Lung (tissue), 12 donors: ENCODE data around the gene PDE2A. TPM values are rescaled to one million over a fixed set of nuclear protein-coding genes. Genes with fewer than 3 reads are reported as not detected.

ENCODE experiments used
- ATAC-seq: fragments of 200-7000 bp; cut with Tn5 transposase; one replicate; pipeline ENCODE4 v1.9.1; 2020; ENCODE audit warnings: moderate number of reproducible peaks; ENCODE audit not compliant: insufficient read depth, low FRiP score
- DNase-seq, 3 donors: peaks; one replicate each; pipeline ENCODE4 v3.0.0-alpha.2; 2013 to 2017
- H3K27ac ChIP-seq, 2 donors: one replicate each; pipeline ENCODE4 v1.5.1; 2013; ENCODE audit warnings: mild to moderate bottlenecking in 2 of 2, moderate library complexity in 2 of 2, control low read depth in 1 of 2, inconsistent platforms in 1 of 2, low read depth in 1 of 2, low read length in 1 of 2
- H3K27me3 ChIP-seq, 3 donors: one replicate each; pipeline ENCODE4 v1.5.1; 2013; ENCODE audit warnings: low read length in 2 of 3; ENCODE audit not compliant: control insufficient read depth in 3 of 3, insufficient read depth in 3 of 3
- H3K36me3 ChIP-seq, 4 donors: one replicate each; pipeline ENCODE4 v1.5.1; 2013; ENCODE audit warnings: low read length in 4 of 4, mild to moderate bottlenecking in 1 of 4, moderate library complexity in 1 of 4; ENCODE audit not compliant: control insufficient read depth in 4 of 4, insufficient read depth in 4 of 4
- H3K4me1 ChIP-seq, 5 donors: one replicate each; pipeline ENCODE4 v1.5.1; 2013; ENCODE audit warnings: low read length in 5 of 5, mild to moderate bottlenecking in 2 of 5, moderate library complexity in 1 of 5; ENCODE audit not compliant: control insufficient read depth in 5 of 5, insufficient read depth in 5 of 5
- H3K4me3 ChIP-seq: one replicate; pipeline ENCODE4 v1.5.1; 2013; ENCODE audit warnings: mild to moderate bottlenecking, control low read depth, moderate library complexity
- H3K9ac ChIP-seq, 2 donors: one replicate each; pipeline ENCODE4 v1.5.1; 2013; ENCODE audit warnings: low read length in 2 of 2, control low read depth in 1 of 2; ENCODE audit not compliant: insufficient read depth in 1 of 2
- H3K9me3 ChIP-seq, 4 donors: one replicate each; pipeline ENCODE4 v1.5.1; 2013; ENCODE audit warnings: low read length in 3 of 4, mild to moderate bottlenecking in 1 of 4, moderate library complexity in 1 of 4; ENCODE audit not compliant: control insufficient read depth in 4 of 4, insufficient read depth in 3 of 4
- WGBS, 2 donors: extraction: QIAGEN DNeasy Blood & Tissue Kit; methylation state at CpG; one replicate each; pipeline ENCODE4 v1.1.7; 2013; 5-methylcytosine and 5-hydroxymethylcytosine counted together
- polyA plus RNA-seq, 2 donors: library from polyadenylated mRNA; stranded (reverse); fragments of 200-250 nt; gene quantifications; one replicate each; pipeline ENCODE4 v1.2.1, GENCODE V29; 2013
- total RNA-seq, 2 donors: library from RNA; depleted of rRNA in 1 of 2; stranded (reverse); fragments of >200 nt in 1 of 2; gene quantifications; one replicate each; pipeline ENCODE4 v1.2.1, GENCODE V29; 2014 to 2021
- TF ChIP-seq, protein P1 (sequence below): IDR thresholded peaks from 2 replicates; pipeline ENCODE4 v1.5.1; 2012; ENCODE audit warnings: mild to moderate bottlenecking; ENCODE audit errors: control extremely low read depth, extremely low read depth
- donor health status: control.
- donor health status: control.
- donor health status: Bipolar disorder and iron deficiency.
- donor health status: healthy.
- donor health status: DM: yes; HTN: yes; CAD: no.

Gene PDE2A
- total and polyA plus RNA-seq, 4 donors: 7.7 to 20.5 (median 12.7) TPM

DNA sequence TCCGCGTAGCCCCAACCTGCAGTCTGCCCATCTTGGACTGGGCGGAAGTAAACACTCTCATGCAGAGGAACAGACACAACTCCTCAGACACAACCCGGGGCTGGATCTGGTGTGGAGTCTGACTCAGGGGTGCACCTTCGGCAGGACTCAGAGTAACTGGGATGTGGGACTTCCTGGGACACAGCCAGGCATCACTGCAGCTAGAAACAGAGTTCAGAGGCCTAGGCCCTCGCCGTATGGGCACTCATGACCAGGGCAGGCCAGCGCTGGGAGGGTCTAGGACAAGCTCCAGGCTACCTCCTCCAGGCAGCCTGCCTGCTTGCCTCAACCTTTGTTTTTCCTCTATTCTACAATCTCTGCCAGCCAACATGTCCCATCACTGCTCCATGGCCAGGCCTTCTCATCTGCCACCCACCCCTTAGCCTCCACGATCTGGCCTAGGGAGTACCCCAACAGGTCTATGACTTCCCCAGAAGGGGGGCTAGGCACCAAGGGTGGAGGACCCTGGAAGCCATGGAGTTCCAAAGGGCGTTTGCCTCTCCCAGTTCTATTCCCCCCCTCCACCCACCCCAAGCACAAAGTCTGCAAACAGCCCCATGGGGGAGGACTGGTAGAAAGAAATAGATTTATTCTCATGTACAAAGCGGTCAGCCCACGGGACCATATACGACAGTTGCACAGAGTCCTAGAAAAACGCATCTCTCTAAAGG lies 98.5 kb downstream of the PDE2A start:
- DNase-seq (no peak), ATAC-seq (no peak)
- Histone ChIP-seq H3K4me1 (no peaks in the 10 kb centered on the region), H3K27ac (no peak overlapping the region), H3K27me3 (peaks cover 0 to 7% (median 0%) of the 10 kb centered on the region in 3 donors), H3K36me3 (no peaks in the 10 kb centered on the region), H3K4me3 (no peak overlapping the region), H3K9ac (no peak overlapping the region), H3K9me3 (peaks cover 0 to 2% (median 0%) of the 10 kb centered on the region in 4 donors)
- 88 to 93% methylated on average over 14 of the region's 14 CpGs for WGBS, 2 donors
- TF ChIP-seq, protein P1, sequence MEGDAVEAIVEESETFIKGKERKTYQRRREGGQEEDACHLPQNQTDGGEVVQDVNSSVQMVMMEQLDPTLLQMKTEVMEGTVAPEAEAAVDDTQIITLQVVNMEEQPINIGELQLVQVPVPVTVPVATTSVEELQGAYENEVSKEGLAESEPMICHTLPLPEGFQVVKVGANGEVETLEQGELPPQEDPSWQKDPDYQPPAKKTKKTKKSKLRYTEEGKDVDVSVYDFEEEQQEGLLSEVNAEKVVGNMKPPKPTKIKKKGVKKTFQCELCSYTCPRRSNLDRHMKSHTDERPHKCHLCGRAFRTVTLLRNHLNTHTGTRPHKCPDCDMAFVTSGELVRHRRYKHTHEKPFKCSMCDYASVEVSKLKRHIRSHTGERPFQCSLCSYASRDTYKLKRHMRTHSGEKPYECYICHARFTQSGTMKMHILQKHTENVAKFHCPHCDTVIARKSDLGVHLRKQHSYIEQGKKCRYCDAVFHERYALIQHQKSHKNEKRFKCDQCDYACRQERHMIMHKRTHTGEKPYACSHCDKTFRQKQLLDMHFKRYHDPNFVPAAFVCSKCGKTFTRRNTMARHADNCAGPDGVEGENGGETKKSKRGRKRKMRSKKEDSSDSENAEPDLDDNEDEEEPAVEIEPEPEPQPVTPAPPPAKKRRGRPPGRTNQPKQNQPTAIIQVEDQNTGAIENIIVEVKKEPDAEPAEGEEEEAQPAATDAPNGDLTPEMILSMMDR: no peak

DNA sequence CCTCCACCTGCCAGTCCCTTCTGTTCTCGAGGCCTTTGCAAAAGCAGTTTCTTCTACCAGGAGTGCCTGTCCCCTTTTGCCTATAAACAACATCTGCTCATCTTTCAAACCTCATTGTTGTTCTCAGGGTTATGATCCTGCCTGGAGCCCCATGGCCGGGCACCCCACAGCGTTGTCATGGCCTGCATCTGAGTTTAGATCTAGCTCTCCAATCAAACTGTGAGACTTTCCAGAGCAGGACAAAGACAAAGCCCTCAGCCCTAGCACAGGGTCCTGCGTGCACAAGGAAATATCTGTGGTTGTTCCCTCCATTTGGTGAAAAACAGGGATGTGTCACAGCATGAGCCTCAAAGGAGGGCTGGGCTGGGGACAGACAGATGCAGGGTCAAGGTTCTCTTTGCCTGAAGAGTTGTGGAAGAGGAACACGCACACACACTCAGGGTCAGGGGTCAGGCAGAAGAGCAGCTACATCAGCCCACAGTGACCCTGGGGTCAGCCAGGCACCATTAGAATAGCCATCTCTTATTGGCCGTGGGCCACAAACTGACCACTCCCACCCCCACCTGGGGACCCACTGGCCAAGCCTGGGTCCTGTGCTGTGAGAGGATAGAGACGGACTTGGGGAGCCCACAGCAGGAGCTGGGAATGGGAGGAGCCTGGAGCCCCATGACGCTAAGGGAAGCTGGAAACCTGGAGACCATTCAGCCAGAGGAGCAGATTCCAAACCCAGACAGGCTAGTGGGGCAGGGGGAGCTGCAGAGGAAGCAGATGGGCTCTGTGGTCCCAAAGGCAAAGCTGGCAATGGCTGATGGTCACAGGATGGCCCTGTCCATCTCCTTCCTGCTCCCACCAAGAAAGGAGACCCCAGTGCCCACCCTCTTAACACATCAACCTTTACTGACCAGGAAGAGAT lies 99.4 kb downstream of the PDE2A start:
- no peak overlapping the region for H3K27ac ChIP-seq
- H3K9ac ChIP-seq: no peak overlapping the region
- H3K4me3 ChIP-seq: no peak overlapping the region
- ATAC-seq: no peak
- H3K4me1 ChIP-seq: no peaks in the 10 kb centered on the region
- no peaks in the 10 kb centered on the region for H3K36me3 ChIP-seq
- H3K9me3 ChIP-seq: peaks cover 0 to 2% (median 0%) of the 10 kb centered on the region in 4 donors
- WGBS, 2 donors: 81 to 82% methylated on average over 8 of the region's 8 CpGs
- no peaks in the 10 kb centered on the region for H3K27me3 ChIP-seq
- TF ChIP-seq, protein P1: no peak
- no peak for DNase-seq

DNA sequence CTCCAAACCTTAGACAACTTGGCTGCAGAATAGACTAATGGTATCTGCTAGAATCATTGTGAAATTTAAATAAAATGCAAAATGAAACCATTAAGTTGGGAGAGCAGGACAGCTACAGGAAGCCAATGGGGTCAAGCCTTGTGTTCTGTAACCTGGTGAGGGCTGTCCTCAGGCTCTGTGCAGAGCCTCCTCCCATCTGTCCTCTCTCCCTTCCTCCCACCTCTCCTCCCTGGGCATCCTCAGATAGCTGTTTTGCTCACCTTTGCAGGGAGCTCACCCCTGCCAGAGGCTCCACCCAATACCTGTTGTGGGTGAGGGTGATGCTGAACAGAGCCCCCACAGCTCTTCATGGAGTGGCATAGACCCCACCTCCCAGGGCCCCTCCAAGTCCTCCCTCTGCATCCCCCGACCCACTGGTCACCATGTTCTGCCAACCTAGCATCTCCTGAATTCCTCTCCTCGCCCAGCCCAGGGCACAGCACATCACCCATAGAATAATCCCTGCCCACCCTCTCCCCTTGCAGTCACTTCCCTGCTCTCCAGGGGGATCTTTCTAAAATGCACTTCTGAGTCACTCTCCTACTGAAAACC lies 100.3 kb downstream of the PDE2A start:
- TF ChIP-seq, protein P1: no peak
- no peaks in the 10 kb centered on the region for H3K36me3 ChIP-seq
- no peak for ATAC-seq
- no peak overlapping the region for H3K9ac ChIP-seq
- peaks cover 0 to 2% (median 0%) of the 10 kb centered on the region in 4 donors for H3K9me3 ChIP-seq
- no peak for DNase-seq
- 91 to 94% methylated on average over 2 of the region's 2 CpGs for WGBS, 2 donors
- H3K4me3 ChIP-seq: no peak overlapping the region
- no peaks in the 10 kb centered on the region for H3K27me3 ChIP-seq
- no peak overlapping the region for H3K27ac ChIP-seq
- no peaks in the 10 kb centered on the region for H3K4me1 ChIP-seq
